Dedifferentiated amniotic fluid mesenchymal stem cell (primary cell): ENCODE data around the gene FUZ.

ENCODE experiments used
- DNase-seq: peaks from one replicate; pipeline ENCODE4 v3.0.0-alpha.2; 2016; ENCODE audit errors: extremely low spot score

FUZ gene

DNA sequence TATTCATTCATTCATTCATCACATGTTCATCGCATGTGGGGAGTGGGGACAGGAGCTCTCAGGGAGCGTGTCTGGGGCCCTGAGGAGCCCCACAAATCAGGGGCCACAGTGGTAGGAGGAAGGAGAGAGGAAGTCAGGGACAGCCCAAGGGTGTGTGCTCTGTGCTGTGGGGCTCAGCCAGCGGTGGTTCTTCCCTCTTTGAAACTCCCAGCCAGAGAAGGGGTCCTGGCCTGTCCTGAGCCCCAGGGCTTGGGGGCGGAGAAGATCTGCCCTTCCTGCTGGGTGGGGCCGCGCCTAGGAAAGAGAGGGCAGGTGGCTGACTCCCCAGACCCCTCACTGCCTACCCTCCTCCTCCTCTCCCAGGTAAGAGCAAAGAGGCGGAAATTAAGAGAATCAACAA, 31.7 kb downstream of the FUZ start:
- no peak for DNase-seq

GRCh38 chr19:49780861-49781260, 32.2 kb downstream of the FUZ start:
- no peak for DNase-seq

- no peak for DNase-seq
Measured at GRCh38 chr19:49779731-49780555, 33.1 kb downstream of the FUZ start.

DNA sequence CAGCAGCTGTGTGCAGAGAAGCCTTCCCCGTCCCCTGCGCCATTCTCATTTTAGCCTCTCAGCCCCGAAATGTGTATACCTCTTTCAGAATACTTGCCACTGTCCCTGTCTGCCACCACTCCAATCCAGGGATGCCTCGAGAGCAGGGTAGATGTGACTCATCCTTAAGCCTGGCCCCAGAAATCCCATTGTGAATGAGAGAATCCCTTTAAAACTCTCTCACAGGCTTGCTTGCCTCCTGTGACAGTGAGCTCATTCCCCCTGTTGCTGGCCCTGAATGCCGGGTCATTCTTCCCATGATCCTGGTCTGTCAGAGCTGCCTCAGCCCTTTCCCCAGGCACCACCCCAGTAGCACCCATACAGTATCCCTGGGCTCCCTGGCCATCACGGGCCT, 36.7 kb downstream of the FUZ start:
- DNase-seq = no peak

DNA sequence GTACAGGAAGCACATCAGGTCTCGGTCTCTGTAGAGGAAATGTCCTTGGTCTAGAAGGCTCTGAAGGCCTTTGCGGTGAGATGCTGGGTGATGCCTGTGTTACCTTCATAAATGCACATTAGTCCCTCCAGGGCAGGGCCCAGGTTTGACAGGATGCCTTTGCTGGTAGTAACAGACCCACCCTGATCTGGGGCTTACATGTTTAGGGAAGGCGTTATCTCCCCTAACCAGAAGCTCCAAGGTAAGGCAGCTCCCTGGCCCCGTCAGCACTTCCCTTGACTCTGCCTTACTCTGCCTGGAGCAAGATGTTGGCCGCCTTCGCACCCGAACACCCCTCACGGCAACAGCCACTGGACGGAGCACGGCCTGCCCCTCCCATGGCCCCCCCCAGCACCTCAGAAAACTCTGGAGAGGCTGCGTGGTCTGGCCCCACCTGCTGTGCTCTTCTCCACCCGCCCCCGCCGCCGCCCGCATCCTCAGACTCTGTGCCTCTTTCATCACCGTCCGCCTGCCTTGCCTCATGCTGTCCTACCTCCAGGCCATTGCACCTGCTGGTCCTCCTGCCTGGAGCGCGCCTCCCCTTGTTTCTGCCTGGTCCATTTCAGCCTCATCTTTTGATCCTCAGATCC, 37.2 kb downstream of the FUZ start:
- DNase-seq = no peak

DNA sequence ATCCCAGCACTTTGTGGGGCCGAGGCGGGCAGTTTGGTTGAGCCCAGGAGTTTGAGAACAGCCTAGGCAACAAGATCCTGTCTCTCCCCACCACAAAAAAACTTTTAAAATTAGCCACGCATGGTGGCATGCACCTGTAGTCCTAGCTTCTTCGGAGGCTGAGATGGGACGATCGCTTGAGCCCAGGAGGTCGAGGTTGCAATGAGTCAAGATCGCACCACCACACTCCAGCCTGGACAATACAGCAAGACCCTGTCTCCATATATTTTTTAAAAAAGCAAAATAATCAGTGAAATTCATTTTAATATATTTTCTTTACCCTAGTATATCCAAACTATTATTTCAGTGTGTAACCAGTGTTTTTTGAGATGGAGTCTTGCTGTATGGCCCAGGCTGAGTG, 38.1 kb downstream of the FUZ start:
- no peak for DNase-seq

DNA sequence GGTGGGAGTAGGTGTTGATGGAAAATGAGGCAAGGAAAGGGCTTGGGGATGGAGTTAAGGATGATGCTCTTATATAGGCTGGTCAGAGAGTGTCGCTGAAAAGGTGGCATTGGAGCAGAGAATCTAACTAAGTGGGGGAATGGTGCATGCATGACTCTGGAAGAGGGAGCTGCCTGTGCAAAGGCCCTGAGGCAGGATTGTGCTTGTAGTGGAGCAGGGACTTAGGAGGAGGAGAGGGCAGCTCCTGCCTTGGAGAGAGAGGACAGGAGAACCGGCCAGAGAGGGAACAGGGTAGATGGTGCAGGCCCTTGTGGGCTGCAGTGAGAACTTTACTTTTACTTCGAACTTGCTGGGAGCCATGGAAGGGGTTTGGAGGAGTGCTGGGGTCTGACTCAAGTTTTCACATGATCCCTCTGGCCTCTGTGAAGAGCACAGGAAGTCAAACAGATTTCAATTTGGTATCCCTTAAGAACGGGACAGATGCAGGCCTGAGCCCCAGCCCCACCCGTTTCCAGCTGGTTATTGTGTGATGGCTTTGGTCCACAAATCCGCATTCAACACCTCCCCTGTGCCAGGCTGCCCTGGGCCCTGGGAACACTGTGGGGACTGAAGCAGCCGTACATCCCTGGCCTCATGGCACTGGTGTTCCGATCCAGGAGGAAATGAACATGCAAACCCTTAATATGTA, 39.3 kb downstream of the FUZ start:
- DNase-seq = no peak

- no peak for DNase-seq
Measured at GRCh38 chr19:49772850-49773432, 40.2 kb downstream of the FUZ start.

DNA sequence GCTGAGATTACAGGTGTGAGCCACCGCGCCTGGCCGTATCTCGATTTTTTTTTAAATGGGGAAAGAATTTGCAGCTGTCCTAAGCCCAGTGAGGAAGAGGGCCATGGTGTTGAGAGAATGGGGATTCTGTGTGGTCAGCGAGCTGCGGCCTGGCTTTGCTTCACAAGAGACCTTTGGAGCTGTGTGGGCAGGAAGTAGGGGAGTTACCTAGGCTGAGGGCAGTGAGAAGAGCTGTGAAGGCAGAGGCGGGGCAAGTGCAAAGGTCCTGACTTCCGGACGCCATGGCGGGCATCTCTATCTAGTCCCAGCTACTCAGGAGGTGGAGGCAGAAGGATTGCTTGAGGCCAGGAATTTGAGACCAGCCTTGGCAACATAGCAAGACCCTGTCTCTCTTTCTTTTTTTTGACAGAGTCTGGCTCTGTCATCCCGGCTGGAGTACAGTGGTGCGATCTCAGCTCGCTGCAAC, 41.4 kb downstream of the FUZ start:
- DNase-seq = no peak

DNA sequence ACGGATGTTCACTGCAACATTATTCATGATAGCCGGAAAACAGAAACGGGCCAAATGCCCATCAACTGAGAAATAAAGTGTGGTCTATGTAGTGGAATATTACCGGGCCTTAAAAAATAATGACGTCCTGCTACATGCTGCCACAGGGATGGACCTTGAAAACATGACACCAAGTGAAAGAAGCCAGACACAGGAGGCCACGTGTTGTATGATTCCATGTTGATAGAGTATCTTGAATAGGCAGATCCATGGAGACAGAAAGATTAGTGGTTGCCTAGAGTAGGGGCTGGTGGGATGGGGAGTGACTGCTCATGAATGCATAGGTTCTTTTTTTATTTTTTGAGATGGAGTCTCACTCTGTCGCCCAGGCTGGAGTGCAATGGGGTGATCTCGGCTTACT, 42.6 kb downstream of the FUZ start:
- no peak for DNase-seq

DNA sequence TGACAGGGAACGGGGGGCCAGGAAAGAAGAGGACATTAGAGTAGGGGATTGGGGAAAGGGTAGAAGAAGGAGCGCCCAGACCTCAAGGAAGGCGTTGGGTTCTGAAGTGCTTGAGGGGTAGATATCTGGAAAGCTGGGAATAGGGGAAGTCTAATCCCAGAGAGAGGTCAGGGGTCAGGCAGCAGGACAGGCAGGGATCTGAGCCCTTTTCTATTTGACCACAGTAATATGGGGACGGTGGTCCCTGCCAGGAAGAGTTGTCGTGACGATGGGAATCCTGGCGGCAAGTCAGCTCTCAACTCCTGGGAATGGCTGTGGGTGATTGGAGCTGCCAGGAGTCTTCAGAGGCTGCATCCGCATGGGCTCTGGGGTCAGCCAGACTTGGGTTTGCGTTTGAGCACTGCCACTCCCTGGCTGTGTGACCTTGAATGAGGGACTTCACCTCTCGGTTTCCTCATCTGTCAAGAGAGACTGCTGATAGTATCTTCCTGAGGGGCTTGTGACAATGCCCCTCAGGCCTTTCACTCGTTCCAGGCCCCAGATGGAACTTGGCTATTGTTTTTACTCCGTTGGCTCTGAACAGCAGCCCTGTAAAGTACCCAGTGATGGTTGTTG, 45.0 kb downstream of the FUZ start:
- DNase-seq = no peak

DNA sequence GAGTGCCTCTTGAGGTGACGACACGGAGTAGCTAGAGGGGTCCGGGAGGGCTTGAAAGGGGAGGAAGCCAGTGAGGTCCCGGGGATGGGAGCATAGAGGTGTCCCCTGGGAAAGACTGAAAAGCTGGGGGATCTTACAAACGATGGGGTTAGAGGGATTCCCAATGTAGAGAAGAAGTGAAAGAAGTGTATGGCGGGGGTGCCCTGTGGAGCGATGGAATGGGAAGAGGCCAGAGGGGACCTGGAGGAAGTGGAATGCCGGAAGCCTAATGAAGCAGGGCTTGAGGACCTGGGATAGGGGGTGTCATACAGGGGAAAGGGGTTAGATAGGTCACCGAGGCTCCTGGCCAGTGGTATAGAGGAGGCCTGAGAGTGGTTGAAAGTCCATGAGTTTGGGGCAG, 45.7 kb downstream of the FUZ start:
- DNase-seq = no peak

DNA sequence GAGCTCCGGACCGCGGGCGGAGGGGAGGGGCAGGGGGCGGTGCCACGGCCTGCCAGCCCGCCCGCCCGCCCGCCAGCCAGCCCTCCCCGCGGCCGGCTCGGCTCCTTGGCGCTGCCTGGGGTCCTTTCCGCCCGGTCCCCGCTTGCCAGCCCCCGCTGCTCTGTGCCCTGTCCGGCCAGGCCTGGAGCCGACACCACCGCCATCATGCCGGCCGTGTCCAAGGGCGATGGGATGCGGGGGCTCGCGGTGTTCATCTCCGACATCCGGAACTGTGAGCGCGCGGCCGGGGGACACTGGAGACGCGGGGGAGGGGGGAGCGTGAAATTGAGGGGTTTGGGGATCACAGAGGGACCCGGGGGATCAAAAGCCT, 46.2 kb downstream of the FUZ start, which contains the start of gene AP2A1:
TSS of gene AP2A1 (plus strand) at position 72 of the 370 bp plus-strand sequence. CDS start at position 205, 133 bp downstream.
- no peak for DNase-seq

DNA sequence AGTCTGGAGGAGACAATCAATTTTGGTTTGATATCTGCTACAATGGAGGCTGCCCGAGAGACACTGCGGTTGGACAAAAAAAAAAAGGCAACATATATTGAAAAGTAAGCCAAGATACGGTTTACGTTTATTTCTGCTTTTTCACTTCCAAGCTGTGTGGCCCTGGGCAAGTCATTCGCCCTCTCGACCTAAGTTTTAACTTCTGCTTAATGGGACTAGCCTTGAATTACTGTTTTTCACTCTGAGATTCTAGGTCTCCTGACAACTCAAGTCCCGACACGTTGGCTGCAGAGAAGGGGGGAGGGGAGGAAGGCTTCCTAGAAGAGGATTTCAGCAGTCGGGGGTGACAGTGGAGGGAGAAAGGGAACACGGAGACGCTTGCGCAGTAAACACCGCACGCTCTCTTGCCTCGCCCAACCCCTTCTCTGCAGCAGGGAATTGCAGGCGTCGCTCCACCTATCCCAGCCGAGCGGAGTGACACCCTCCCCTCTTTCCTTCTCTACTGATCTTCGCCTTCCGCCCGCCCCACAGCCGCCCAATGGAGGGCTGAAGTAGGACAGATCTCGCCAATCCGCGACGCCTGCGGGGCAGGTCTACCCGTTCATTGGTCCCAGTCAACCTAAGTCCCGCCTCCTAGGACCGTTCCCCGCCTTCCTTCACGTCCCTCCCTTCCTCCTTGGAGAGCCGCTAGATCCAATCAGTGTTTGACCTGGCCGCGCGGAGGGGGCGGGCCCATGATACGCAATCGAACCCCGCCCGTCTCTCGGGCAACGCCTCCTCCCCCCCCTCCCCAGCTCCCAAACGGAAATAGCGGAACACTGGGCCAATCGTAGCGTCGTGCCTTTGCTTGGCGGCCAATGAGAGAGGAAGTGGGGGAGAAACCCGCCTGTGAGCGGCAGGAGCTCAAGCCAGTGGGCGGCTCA, 46.8 kb downstream of the FUZ start:
- DNase-seq = peak; percentile 100

DNA sequence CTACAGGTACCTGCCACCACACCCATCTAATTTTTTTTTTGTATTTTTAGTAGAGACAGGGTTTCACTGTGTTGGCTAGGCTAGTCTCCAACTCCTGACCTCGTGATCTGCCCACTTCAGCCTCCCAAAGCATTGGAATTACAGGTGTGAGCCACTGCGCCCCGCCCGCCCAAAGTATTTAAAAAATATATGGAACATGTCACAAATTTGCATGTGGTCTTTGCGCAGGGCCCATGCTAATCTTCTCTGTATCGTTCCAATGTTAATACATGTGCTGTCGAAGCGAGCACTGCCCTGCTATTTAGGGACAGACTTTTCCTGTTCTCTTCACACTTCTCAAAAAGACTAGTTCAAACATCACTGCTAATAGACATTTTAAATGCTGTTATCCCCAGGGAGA, 48.8 kb downstream of the FUZ start:
- no peak for DNase-seq

DNA sequence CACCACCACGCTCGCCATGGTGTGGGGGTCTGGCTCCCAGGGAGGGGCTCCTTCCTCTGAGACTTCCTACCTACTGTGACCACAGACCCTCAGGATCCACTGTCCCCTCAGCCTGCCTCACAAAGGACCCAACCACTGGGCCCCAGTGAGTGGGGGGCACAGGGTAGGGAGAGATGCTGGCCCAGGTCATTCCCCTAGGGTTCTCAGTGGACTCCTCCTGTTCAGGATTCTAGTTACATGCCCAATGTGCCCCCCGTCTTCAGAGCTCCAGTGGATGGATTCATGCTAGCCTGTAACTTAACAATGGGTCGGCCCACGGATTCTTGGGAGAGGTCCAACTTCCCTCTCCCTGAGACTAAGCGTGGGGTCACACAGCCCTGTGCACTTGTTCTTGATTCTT, 49.9 kb downstream of the FUZ start, which contains the start of gene TSKS:
TSS of gene TSKS (minus strand) at position 77 of the 400 bp plus-strand sequence. CDS start at position 18, 59 bp downstream.
- DNase-seq = no peak

GRCh38 chr19:49761625-49762311, 51.3 kb downstream of the FUZ start:
- no peak for DNase-seq

DNA sequence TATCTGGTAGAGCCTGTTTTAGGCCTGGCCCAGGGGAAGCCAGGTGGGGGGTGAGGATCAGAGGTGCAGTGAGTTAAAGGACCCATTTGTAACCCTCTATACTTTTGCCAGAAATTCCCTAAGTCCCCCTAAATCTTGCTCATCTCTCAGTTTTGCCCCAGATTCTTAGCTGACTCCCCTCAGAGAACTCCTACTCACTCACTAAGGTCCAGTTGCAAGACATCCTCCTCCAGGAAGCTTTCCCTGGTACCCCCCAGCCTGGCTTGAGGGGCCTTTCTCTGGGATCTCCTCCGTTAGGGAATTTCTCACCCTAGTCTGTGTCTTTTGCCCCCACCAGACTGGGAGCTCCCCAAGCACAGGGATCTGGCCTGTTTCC, 51.9 kb downstream of the FUZ start:
- no peak for DNase-seq

GRCh38 chr19:49758292-49758691, 54.8 kb downstream of the FUZ start:
- no peak for DNase-seq
